Stimulated activated CD8-positive, alpha-beta memory T cell treated with anti-CD3 and anti-CD28 coated beads, Interleukin-12 subunit alpha, Interleukin-12 subunit beta, amount 100 ng/mL, for 1 hour (primary cell): ENCODE measurements around the gene CDH4.
"Not testable (repeated sequence)": the region's sequence is repeated elsewhere in the genome, so short reads cannot be mapped to it uniquely, and the experiment has no call there.

Source experiments
- DNase-seq: peaks from one replicate; pipeline ENCODE4 v3.0.0-alpha.2; 2020; ENCODE audit warnings: low read depth

Gene CDH4

GRCh38 chr20:61965606-61966491 is 713.8 kb downstream of the CDH4 start:
- no peak for DNase-seq

- no peak for DNase-seq
These were observed 714.6 kb downstream of the CDH4 start for GRCh38 chr20:61966492-61967244.

- no peak for DNase-seq
These were observed 715.2 kb downstream of the CDH4 start for GRCh38 chr20:61967300-61967699.

GRCh38 chr20:61968036-61968810 is 716.2 kb downstream of the CDH4 start:
- DNase-seq: no peak

- no peak for DNase-seq
These were observed 716.9 kb downstream of the CDH4 start for GRCh38 chr20:61968932-61969331.

GRCh38 chr20:61969806-61970205 is 717.7 kb downstream of the CDH4 start:
- DNase-seq: no peak

- DNase-seq: no peak
These were observed 718.3 kb downstream of the CDH4 start for GRCh38 chr20:61970357-61970756.

GRCh38 chr20:61971595-61971994 is 719.5 kb downstream of the CDH4 start:
- DNase-seq: not testable (repeated sequence)

GRCh38 chr20:61972636-61973508 is 720.8 kb downstream of the CDH4 start:
- DNase-seq: no peak

- DNase-seq: no peak
These were observed 721.7 kb downstream of the CDH4 start for GRCh38 chr20:61973515-61974356.

- DNase-seq: no peak
These were observed 722.2 kb downstream of the CDH4 start for GRCh38 chr20:61974357-61974665.

- no peak for DNase-seq
These were observed 723.5 kb downstream of the CDH4 start for GRCh38 chr20:61975407-61976129.

GRCh38 chr20:61976263-61976643 is 724.2 kb downstream of the CDH4 start:
- no peak for DNase-seq

GRCh38 chr20:61976644-61977418 is 724.8 kb downstream of the CDH4 start:
- no peak for DNase-seq

GRCh38 chr20:61977419-61977786 is 725.3 kb downstream of the CDH4 start:
- no peak for DNase-seq

GRCh38 chr20:61978491-61978890 is 726.4 kb downstream of the CDH4 start:
- no peak for DNase-seq

GRCh38 chr20:61979090-61979489 is 727.0 kb downstream of the CDH4 start:
- DNase-seq: no peak

- DNase-seq: no peak
These were observed 727.9 kb downstream of the CDH4 start for GRCh38 chr20:61979701-61980635.
